Dedifferentiated amniotic fluid mesenchymal stem cell (primary cell): ENCODE results near the gene C1orf35.

Source experiments
- DNase-seq: peaks from one replicate; pipeline ENCODE4 v3.0.0-alpha.2; 2016; ENCODE audit errors: extremely low spot score

C1orf35 gene

GRCh38 chr1:228079013-228079412 lies 24.1 kb downstream of the C1orf35 start:
- DNase-seq: no peak

GRCh38 chr1:228077565-228078330 lies 25.4 kb downstream of the C1orf35 start:
- DNase-seq: no peak

- DNase-seq: no peak
These were observed 26.2 kb downstream of the C1orf35 start for GRCh38 chr1:228076796-228077430.

- no peak for DNase-seq
These were observed 27.3 kb downstream of the C1orf35 start for GRCh38 chr1:228075801-228076271.

GRCh38 chr1:228074954-228075730 lies 28.0 kb downstream of the C1orf35 start:
- no peak for DNase-seq

GRCh38 chr1:228073857-228074545 lies 29.1 kb downstream of the C1orf35 start:
- no peak for DNase-seq

- DNase-seq: no peak
These were observed 29.9 kb downstream of the C1orf35 start for GRCh38 chr1:228073061-228073856.

- no peak for DNase-seq
These were observed 30.5 kb downstream of the C1orf35 start for GRCh38 chr1:228072658-228073043.

- no peak for DNase-seq
These were observed 31.1 kb downstream of the C1orf35 start for GRCh38 chr1:228071839-228072657.

GRCh38 chr1:228070851-228071250 lies 32.3 kb downstream of the C1orf35 start:
- no peak for DNase-seq

- DNase-seq: no peak
These were observed 33.0 kb downstream of the C1orf35 start for GRCh38 chr1:228070173-228070572.

GRCh38 chr1:228068359-228068758 lies 34.8 kb downstream of the C1orf35 start:
- DNase-seq: no peak

GRCh38 chr1:228066891-228067654 lies 36.1 kb downstream of the C1orf35 start:
- DNase-seq: no peak

GRCh38 chr1:228066416-228066815 lies 36.7 kb downstream of the C1orf35 start:
- DNase-seq: no peak

- no peak for DNase-seq
These were observed 37.4 kb downstream of the C1orf35 start for GRCh38 chr1:228065543-228066347.

GRCh38 chr1:228064741-228065542 lies 38.2 kb downstream of the C1orf35 start:
- no peak for DNase-seq

- no peak for DNase-seq
These were observed 38.8 kb downstream of the C1orf35 start for GRCh38 chr1:228064296-228064695.
